Endothelial cell of umbilical vein (primary cell): Measurements from ENCODE around the gene GRM7. TPM values are rescaled to one million over a fixed set of nuclear protein-coding genes. Genes with fewer than 3 reads are reported as not detected.

Source experiments
- BruUV-seq: library from RNA; stranded (reverse); fragments of 400-500 nt; replicated peaks from 2 replicates; lab custom pipeline; 2021; lab: Mats Ljungman, UMichigan
- CTCF ChIA-PET: fragments of 300-600, 350-600 bp; sonication (Branson Sonifier 250); formaldehyde crosslinking; loops from one replicate; lab custom pipeline; 2021; ENCODE audit warnings: antibody characterized with exemption, inconsistent platforms; lab: Charles Lee
- POLR2A ChIA-PET: fragments of 300-600, 350-600 bp; sonication (Branson Sonifier 250); formaldehyde crosslinking; loops from one replicate; lab custom pipeline; 2021; ENCODE audit warnings: antibody characterized with exemption, inconsistent platforms; lab: Charles Lee
- DNase-seq: peaks from one replicate; pipeline ENCODE4 v3.0.0-alpha.2; 2011; ENCODE audit warnings: low read depth, low spot score
- FAIRE-seq: peaks from 2 replicates; lab custom pipeline; 2011; peaks lifted over from hg19 to GRCh38; lab: Jason Lieb, UNC
- H2AFZ ChIP-seq: 2 replicates; pipeline ENCODE4 v1.6.0; 2012; ENCODE audit warnings: low read depth, low read length, control low read depth, inconsistent platforms
- H3K27ac ChIP-seq: 2 replicates; pipeline ENCODE4 v1.5.1; 2011; ENCODE audit warnings: low read depth, mild to moderate bottlenecking, control low read depth, low read length, moderate library complexity; ENCODE audit not compliant: insufficient read depth
- H3K27me3 ChIP-seq, 2 experiments: 2 replicates each; pipeline versions ENCODE4 v1.6.0 to v1.6.1; 2011; ENCODE audit warnings: low read length in 2 of 2, mixed read lengths in 1 of 2; ENCODE audit not compliant: control insufficient read depth in 2 of 2, insufficient read depth in 2 of 2
- H3K36me3 ChIP-seq, 2 experiments: 2 replicates in 1 of 2; 3 replicates in 1 of 2; pipeline ENCODE4 v1.5.1; 2011; ENCODE audit warnings: low read length in 2 of 2, mild to moderate bottlenecking in 1 of 2, moderate library complexity in 1 of 2; ENCODE audit not compliant: control insufficient read depth in 2 of 2, insufficient read depth in 2 of 2; ENCODE audit errors: extremely low read depth in 1 of 2
- H3K4me1 ChIP-seq: 3 replicates; pipeline ENCODE4 v1.5.1; 2011; ENCODE audit warnings: mild to moderate bottlenecking, low read length; ENCODE audit not compliant: control insufficient read depth, insufficient read depth; ENCODE audit errors: extremely low read depth
- H3K4me2 ChIP-seq: 2 replicates; pipeline ENCODE4 v1.6.1; 2011; ENCODE audit warnings: low read length, control low read depth, mixed read lengths; ENCODE audit not compliant: insufficient read depth
- H3K4me3 ChIP-seq, 3 experiments: fragments of 200-600 bp in 1 of 3; sonication (generic), shearing (Covaris generic) in 1 of 3; replicated peaks in 1 of 3; 2 replicates each; pipeline ENCODE4 v1.5.1; 2011 to 2016; ENCODE audit warnings: control low read depth in 3 of 3, low read length in 3 of 3, mild to moderate bottlenecking in 2 of 3, inconsistent platforms in 1 of 3, low read depth in 1 of 3, moderate library complexity in 1 of 3; ENCODE audit not compliant: insufficient read depth in 1 of 3
- H3K79me2 ChIP-seq: 2 replicates; pipeline ENCODE4 v1.6.0; 2012; ENCODE audit warnings: low read length, inconsistent platforms; ENCODE audit not compliant: control insufficient read depth, insufficient read depth
- H3K9ac ChIP-seq: replicated peaks from 2 replicates; pipeline ENCODE3; 2011; ENCODE audit warnings: low read length, control low read depth; ENCODE audit not compliant: insufficient read depth; ENCODE audit errors: extremely low read depth
- H3K9me1 ChIP-seq: replicated peaks from 3 replicates; pipeline ENCODE4 v1.6.0; 2011; ENCODE audit warnings: mild to moderate bottlenecking, low read length; ENCODE audit not compliant: control insufficient read depth, insufficient read depth; ENCODE audit errors: extremely low read depth
- H3K9me3 ChIP-seq: replicated peaks from 2 replicates; pipeline ENCODE4 v1.5.1; 2012; ENCODE audit warnings: low read length, inconsistent platforms; ENCODE audit not compliant: control insufficient read depth, insufficient read depth
- H4K20me1 ChIP-seq: replicated peaks from 2 replicates; pipeline ENCODE3; 2011; ENCODE audit warnings: mild to moderate bottlenecking, low read length; ENCODE audit not compliant: control insufficient read depth, insufficient read depth; ENCODE audit errors: extremely low read depth
- EZH2 ChIP-seq: IDR thresholded peaks from 2 replicates; pipeline ENCODE4 v1.6.1; 2012; ENCODE audit warnings: borderline replicate concordance, low read depth, mild to moderate bottlenecking, moderate library complexity, low read length, inconsistent platforms; ENCODE audit not compliant: severe bottlenecking
- FOS ChIP-seq: IDR thresholded peaks from 2 replicates; pipeline ENCODE4 v1.6.1; 2011; ENCODE audit warnings: mild to moderate bottlenecking, low read length, moderate library complexity, borderline replicate concordance; ENCODE audit not compliant: insufficient read depth
- GATA2 ChIP-seq: IDR thresholded peaks from 2 replicates; pipeline ENCODE4 v1.7.0; 2011; ENCODE audit warnings: low read depth, mild to moderate bottlenecking, moderate library complexity, mixed read lengths, low read length; ENCODE audit not compliant: insufficient read length, insufficient read depth
- JUN ChIP-seq: IDR thresholded peaks from 2 replicates; pipeline ENCODE4 v1.6.1; 2011; ENCODE audit warnings: borderline replicate concordance, low read depth; ENCODE audit not compliant: insufficient read length, insufficient read depth
- MYC ChIP-seq: IDR thresholded peaks from one replicate; pipeline ENCODE4 v1.6.1; 2011; ENCODE audit warnings: mild to moderate bottlenecking, low read depth, low read length
- POLR2A ChIP-seq: IDR thresholded peaks from 2 replicates; pipeline ENCODE4 v1.6.1; 2012; ENCODE audit warnings: low read depth, mild to moderate bottlenecking, control low read depth, low read length
- POLR2AphosphoS5 ChIP-seq: IDR thresholded peaks from 2 replicates; pipeline ENCODE4 v1.6.1; 2012; ENCODE audit warnings: low read depth, mild to moderate bottlenecking, control low read depth, low read length, moderate library complexity; ENCODE audit not compliant: insufficient read depth
- dilution Hi-C: fragments of 300-500 bp; cut with MboI; formaldehyde crosslinking; loops from one replicate; pipeline ENCODE4 v1.15.0; 2019; ENCODE audit warnings: low sequenced_read_pairs; ENCODE audit not compliant: extremely low pct_ligation_motif_present
- intact Hi-C: fragments of 100-400 bp; cut with micrococcal nuclease; formaldehyde crosslinking; loops from one replicate; pipeline ENCODE4 v1.10.0; 2022
- polyA plus RNA-seq, 4 experiments: library from polyadenylated mRNA; depleted of rRNA in 3 of 4; stranded (reverse) in 3 of 4; unstranded in 1 of 4; fragments of >200 nt; gene quantifications; 2 replicates each; pipeline versions ENCODE4 v1.2.1 to v1.2.3, GENCODE V29; 2011 to 2012; ENCODE audit warnings: missing spikeins in 1 of 4
- total RNA-seq: library from RNA; stranded (reverse); gene quantifications from 2 replicates; pipeline ENCODE4 v1.2.3, GENCODE V29; 2021
- TF ChIP-seq, protein P1 (sequence below): IDR thresholded peaks from 2 replicates; pipeline ENCODE4 v1.6.1; 2011; ENCODE audit not compliant: insufficient read depth, insufficient read length
- TF ChIP-seq, protein P2 (sequence below), 2 donors: IDR thresholded peaks; 1 replicate in 1 of 2; 2 replicates in 1 of 2; pipeline ENCODE4 v1.5.1; 2011; ENCODE audit warnings: low read length in 2 of 2, mild to moderate bottlenecking in 2 of 2, moderate library complexity in 2 of 2, control low read depth in 1 of 2, inconsistent platforms in 1 of 2, low read depth in 1 of 2; ENCODE audit not compliant: insufficient read depth in 1 of 2; ENCODE audit errors: extremely low read depth in 1 of 2

GRM7 gene
- total and polyA plus RNA-seq, 2 donors (not counting 3 experiments of a cell fraction or from before 2014, with no cell fraction given) = 0.12 TPM; not detected in 1

DNA sequence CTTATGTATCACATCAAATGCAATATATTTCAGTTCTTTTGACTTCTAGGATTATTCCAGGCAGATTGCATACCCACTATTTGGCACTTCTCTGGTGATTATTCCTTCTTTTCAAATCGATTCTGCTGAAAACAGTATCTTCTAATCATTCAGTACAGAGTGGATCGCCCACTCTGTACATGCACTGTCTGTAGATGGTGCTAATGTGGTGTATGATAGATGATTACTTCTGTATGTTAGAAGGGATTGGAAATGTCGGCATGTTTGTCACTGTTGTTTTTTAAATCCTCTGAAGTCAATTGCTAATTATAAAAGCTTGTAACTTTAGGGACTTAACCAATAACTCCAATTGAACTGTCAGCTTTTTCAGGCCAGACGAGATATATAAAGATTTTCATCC, 642.5 kb downstream of the GRM7 start:
- DNase-seq (peak; percentile 6), FAIRE-seq (no peak)
- H3K27me3 ChIP-seq = no peaks in the 10 kb centered on the region
- no TSS peak for BruUV-seq
- POLR2A ChIA-PET = no interaction called here
- H3K9me3 ChIP-seq = no peaks in the 10 kb centered on the region
- H3K79me2 ChIP-seq = no peaks in the 10 kb centered on the region
- no peak for TF ChIP-seq MYC
- no peak for TF ChIP-seq POLR2A
- TF ChIP-seq JUN = no peak
- TF ChIP-seq FOS = no peak
- TF ChIP-seq, protein P1, sequence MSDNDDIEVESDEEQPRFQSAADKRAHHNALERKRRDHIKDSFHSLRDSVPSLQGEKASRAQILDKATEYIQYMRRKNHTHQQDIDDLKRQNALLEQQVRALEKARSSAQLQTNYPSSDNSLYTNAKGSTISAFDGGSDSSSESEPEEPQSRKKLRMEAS = no peak
- TF ChIP-seq, protein P2, sequence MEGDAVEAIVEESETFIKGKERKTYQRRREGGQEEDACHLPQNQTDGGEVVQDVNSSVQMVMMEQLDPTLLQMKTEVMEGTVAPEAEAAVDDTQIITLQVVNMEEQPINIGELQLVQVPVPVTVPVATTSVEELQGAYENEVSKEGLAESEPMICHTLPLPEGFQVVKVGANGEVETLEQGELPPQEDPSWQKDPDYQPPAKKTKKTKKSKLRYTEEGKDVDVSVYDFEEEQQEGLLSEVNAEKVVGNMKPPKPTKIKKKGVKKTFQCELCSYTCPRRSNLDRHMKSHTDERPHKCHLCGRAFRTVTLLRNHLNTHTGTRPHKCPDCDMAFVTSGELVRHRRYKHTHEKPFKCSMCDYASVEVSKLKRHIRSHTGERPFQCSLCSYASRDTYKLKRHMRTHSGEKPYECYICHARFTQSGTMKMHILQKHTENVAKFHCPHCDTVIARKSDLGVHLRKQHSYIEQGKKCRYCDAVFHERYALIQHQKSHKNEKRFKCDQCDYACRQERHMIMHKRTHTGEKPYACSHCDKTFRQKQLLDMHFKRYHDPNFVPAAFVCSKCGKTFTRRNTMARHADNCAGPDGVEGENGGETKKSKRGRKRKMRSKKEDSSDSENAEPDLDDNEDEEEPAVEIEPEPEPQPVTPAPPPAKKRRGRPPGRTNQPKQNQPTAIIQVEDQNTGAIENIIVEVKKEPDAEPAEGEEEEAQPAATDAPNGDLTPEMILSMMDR (IDR thresholded peaks at IDR 0.05; ENCODE audit: extremely low read depth in 1 of 2, insufficient read depth in 1 of 2, low read depth in 1 of 2, low read length in 2 of 2) = no peak
- no peak for TF ChIP-seq GATA2
- TF ChIP-seq POLR2AphosphoS5 = no peak
- no peak for TF ChIP-seq EZH2
- H4K20me1 ChIP-seq = no peaks in the 10 kb centered on the region
- peaks cover 34% of the 10 kb centered on the region for H3K4me1 ChIP-seq
- H3K4me2 ChIP-seq = no peak overlapping the region
- no peak overlapping the region for H3K4me3 ChIP-seq
- H3K9me1 ChIP-seq = no peaks in the 10 kb centered on the region
- intact Hi-C loops = no loop called here
- H3K9ac ChIP-seq = no peak overlapping the region
- dilution Hi-C loops = no loop called here
- H3K36me3 ChIP-seq = no peaks in the 10 kb centered on the region
- peak overlapping the region; percentile 9 for H3K27ac ChIP-seq
- no peak overlapping the region for H2AFZ ChIP-seq
- CTCF ChIA-PET = interaction anchor here (2.4 kb wide), 1 partner anchor 13 kb away, joined by 6 read pairs; no protein-coding TSS in a partner anchor
